K562 (cell line): ENCODE results near the gene MYO1D.

ENCODE experiments used
- BHLHE40 ChIP-seq: IDR thresholded peaks from 2 replicates; pipeline ENCODE4 v1.6.1; 2011; ENCODE audit warnings: low read length, improper control_type of control experiment
- CBX3 ChIP-seq, 2 experiments: IDR thresholded peaks; 1 replicate in 1 of 2; 2 replicates in 1 of 2; pipeline ENCODE4 v1.6.1; 2012; ENCODE audit warnings: inconsistent platforms in 2 of 2, low read length in 2 of 2, borderline replicate concordance in 1 of 2, control low read depth in 1 of 2
- HEY1 ChIP-seq: fragments of 250-450 bp; sonication (Bioruptor Pico); IDR thresholded peaks from 2 replicates; pipeline ENCODE4 v1.5.0; 2020; ENCODE audit warnings: mild to moderate bottlenecking, moderate library complexity, borderline replicate concordance
- MNT ChIP-seq, 2 experiments: fragments of 450-650 bp; conservative IDR thresholded peaks; 2 replicates each; pipeline ENCODE4 v1.6.1; 2017; ENCODE audit warnings: mild to moderate bottlenecking in 2 of 2, moderate library complexity in 2 of 2
- NFE2L1 ChIP-seq: fragments of 450-650 bp; IDR thresholded peaks from 2 replicates; pipeline ENCODE4 v1.6.1; 2016; ENCODE audit warnings: missing genetic modification characterization, low read depth, mild to moderate bottlenecking, missing compliant biosample characterization, moderate library complexity, borderline replicate concordance
- NR2C1 ChIP-seq, 2 experiments: fragments of 450-650 bp; IDR thresholded peaks; 2 replicates each; pipeline ENCODE4 v1.6.1; 2017; ENCODE audit warnings: mild to moderate bottlenecking in 2 of 2, antibody characterized with exemption in 1 of 2, inconsistent platforms in 1 of 2, missing compliant biosample characterization in 1 of 2, missing genetic modification characterization in 1 of 2
- TOE1 ChIP-seq, 2 experiments: fragments of 450-650 bp in 1 of 2; sonication (generic) in 1 of 2; formaldehyde crosslinking in 1 of 2; IDR thresholded peaks; 2 replicates each; pipeline versions ENCODE4 v1.7.1 to v1.8.0; 2016 to 2022; ENCODE audit warnings: borderline replicate concordance in 2 of 2, mild to moderate bottlenecking in 2 of 2, antibody characterized with exemption in 1 of 2, inconsistent platforms in 1 of 2, low read depth in 1 of 2, missing genetic modification reagents in 1 of 2, moderate library complexity in 1 of 2
- YBX1 ChIP-seq: fragments of 450-650 bp; IDR thresholded peaks from 2 replicates; pipeline ENCODE4 v1.7.1; 2016; ENCODE audit warnings: mild to moderate bottlenecking
- TF ChIP-seq, protein P1 (sequence below): sonication (generic); formaldehyde crosslinking; IDR thresholded peaks from 2 replicates; pipeline ENCODE4 v1.8.1; 2023; ENCODE audit warnings: mild to moderate bottlenecking, missing genetic modification reagents

DNA sequence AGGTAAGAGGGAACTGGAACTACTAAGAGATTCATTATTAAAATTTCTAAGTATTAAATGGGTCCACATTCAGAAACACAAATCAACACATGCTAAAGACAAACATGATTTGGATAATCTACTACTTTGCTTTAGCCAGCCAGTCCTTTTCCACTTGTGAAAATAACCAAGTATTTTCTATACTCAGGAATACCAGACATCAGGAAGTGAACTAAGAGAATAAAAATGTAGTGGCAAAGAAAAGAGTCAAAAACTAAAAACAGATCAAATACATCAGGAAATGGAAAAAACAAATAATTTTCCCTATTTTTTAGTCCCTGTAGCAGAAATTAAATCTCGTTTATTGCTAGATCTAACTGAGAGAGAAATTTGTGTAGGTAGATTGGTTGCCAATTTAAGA is 78.0 kb downstream of the MYO1D start:
- TF ChIP-seq MNT (conservative IDR thresholded peaks at IDR 0.05) (no peak), CBX3 (IDR thresholded peaks at IDR 0.05; ENCODE audit: borderline replicate concordance in 1 of 2, low read length in 2 of 2) (no peak), YBX1 (no peak), NFE2L1 (tag) (no peak), BHLHE40 (no peak), NR2C1 (IDR thresholded peaks at IDR 0.05) (no peak), NR2C1 (tag; IDR thresholded peaks at IDR 0.05) (no peak), HEY1 (CRISPR knock-in tag) (no peak), TOE1 (IDR thresholded peaks at IDR 0.05; ENCODE audit: borderline replicate concordance) (no peak), TOE1 (CRISPR knock-in tag; IDR thresholded peaks at IDR 0.05; ENCODE audit: borderline replicate concordance, low read depth) (no peak)
- TF ChIP-seq, protein P1, sequence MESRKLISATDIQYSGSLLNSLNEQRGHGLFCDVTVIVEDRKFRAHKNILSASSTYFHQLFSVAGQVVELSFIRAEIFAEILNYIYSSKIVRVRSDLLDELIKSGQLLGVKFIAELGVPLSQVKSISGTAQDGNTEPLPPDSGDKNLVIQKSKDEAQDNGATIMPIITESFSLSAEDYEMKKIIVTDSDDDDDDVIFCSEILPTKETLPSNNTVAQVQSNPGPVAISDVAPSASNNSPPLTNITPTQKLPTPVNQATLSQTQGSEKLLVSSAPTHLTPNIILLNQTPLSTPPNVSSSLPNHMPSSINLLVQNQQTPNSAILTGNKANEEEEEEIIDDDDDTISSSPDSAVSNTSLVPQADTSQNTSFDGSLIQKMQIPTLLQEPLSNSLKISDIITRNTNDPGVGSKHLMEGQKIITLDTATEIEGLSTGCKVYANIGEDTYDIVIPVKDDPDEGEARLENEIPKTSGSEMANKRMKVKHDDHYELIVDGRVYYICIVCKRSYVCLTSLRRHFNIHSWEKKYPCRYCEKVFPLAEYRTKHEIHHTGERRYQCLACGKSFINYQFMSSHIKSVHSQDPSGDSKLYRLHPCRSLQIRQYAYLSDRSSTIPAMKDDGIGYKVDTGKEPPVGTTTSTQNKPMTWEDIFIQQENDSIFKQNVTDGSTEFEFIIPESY (CRISPR knock-in tag), result no peak
